Activated T-cell treated with anti-CD3 and anti-CD28 coated beads, Interleukin-2, amount 50 U/mL, for 72 hours (primary cell): Measurements from ENCODE around the gene DNAJB11. TPM values are rescaled to one million over a fixed set of nuclear protein-coding genes. Genes with fewer than 3 reads are reported as not detected.
A peak's percentile ranks its signal among the peaks of the same experiment; 100 is the strongest.

Experiments
- ATAC-seq, 2 donors: fragments of 150-1000 bp; cut with Tn5 transposase; replicated peaks in 1 of 2; 2 replicates each; pipeline ENCODE4 v1.10.0; 2021; ENCODE audit warnings: moderate library complexity in 2 of 2, mild to moderate bottlenecking in 1 of 2
- DNase-seq, 2 donors: peaks; one replicate each; pipeline ENCODE4 v3.0.0; 2021 to 2022; ENCODE audit warnings: mixed read lengths in 1 of 2
- H3K27ac Mint-ChIP-seq: one replicate; pipeline ENCODE4 v1.8.0; 2022; ENCODE audit warnings: mild to moderate bottlenecking, moderate library complexity, mixed read lengths
- H3K27me3 Mint-ChIP-seq: one replicate; pipeline ENCODE4 v1.8.0; 2022; ENCODE audit warnings: low read depth, mixed read lengths
- H3K36me3 Mint-ChIP-seq, 2 donors: one replicate each; pipeline ENCODE4 v1.8.0; 2022; ENCODE audit warnings: mixed read lengths in 2 of 2, mild to moderate bottlenecking in 1 of 2; ENCODE audit not compliant: insufficient read depth in 2 of 2
- H3K4me1 Mint-ChIP-seq: one replicate; pipeline ENCODE4 v1.8.0; 2022; ENCODE audit warnings: low read depth, mixed read lengths
- H3K4me3 Mint-ChIP-seq, 2 donors: one replicate each; pipeline ENCODE4 v1.8.0; 2022; ENCODE audit warnings: mild to moderate bottlenecking in 2 of 2, mixed read lengths in 2 of 2, moderate library complexity in 2 of 2
- H3K9me3 Mint-ChIP-seq, 2 donors: one replicate each; pipeline ENCODE4 v1.8.0; 2022; ENCODE audit warnings: mixed read lengths in 2 of 2
- total RNA-seq, 2 donors: library from RNA; stranded (reverse); gene quantifications; one replicate each; pipeline ENCODE4 v1.2.3, GENCODE V29; 2022

Gene DNAJB11
- total RNA-seq, 2 donors from 2014 or later = 29.7 to 34.2 TPM

DNA sequence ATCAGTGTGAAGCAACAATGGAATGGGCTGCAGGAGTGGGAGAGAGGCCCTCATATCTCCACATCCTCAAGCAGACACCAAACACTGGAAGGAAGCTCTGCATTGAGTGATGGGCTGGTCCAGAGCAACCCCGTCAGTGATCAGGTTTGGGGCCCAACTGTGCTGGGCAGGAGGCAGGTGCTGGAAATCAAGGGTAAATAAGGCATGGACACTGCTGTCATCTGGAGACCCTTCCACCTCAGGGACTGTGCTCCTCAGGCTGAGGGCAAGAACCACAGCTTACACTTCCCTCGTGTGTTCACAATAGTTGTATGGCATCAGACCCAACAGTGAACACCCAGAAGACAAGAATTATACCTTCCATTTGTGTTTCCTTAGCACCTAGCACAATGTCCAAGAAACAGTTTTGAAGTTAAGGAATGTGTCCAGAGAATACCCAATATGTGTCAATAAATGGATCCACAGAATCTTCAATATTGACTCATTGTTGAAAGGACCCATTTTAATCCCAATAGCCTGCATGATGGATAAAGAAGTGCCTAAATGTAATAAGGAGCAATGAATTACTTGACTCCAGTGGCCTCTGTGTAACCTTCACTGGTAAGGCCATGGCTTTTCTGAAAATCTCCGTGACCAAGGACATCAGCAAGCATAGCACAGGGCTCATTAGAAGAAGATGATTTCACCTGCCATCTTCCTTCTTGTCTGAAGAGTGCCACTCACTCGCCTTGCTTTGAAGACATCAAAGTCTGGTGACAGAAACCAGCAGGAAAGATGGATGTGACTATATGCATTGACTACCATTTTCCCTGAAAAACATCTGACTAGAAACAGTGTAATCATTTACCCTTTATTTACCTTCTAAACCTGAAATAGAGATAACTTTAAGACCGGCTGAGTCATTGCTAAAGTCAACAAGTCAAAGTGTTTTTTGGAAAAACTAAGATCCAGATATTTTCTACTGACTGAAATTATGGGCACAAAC, 35.3 kb downstream of the DNAJB11 start:
- no peak for ATAC-seq
- no peak for DNase-seq
- H3K9me3 Mint-ChIP-seq = no peaks in the 10 kb centered on the region
- no peak overlapping the region for H3K27ac Mint-ChIP-seq
- no peaks in the 10 kb centered on the region for H3K4me1 Mint-ChIP-seq
- no peak overlapping the region for H3K4me3 Mint-ChIP-seq
- H3K27me3 Mint-ChIP-seq = peaks cover 15% of the 10 kb centered on the region
- no peaks in the 10 kb centered on the region for H3K36me3 Mint-ChIP-seq

- Mint-ChIP-seq H3K4me3 (no peak overlapping the region), H3K27me3 (peaks cover 25% of the 10 kb centered on the region), H3K9me3 (no peaks in the 10 kb centered on the region), H3K36me3 (no peaks in the 10 kb centered on the region), H3K4me1 (no peaks in the 10 kb centered on the region), H3K27ac (no peak overlapping the region)
- no peak for DNase-seq
- no peak for ATAC-seq
Observed at GRCh38 chr3:186608624-186609215, 38.2 kb downstream of the DNAJB11 start.

- Mint-ChIP-seq H3K27ac (no peak overlapping the region), H3K9me3 (no peaks in the 10 kb centered on the region), H3K4me3 (no peak overlapping the region), H3K27me3 (peaks cover 23% of the 10 kb centered on the region), H3K4me1 (peaks cover 3% of the 10 kb centered on the region), H3K36me3 (no peaks in the 10 kb centered on the region)
- ATAC-seq (peak; percentile 47 to 50), DNase-seq (peak in 1 of 2 donors; percentile 24)
Observed at GRCh38 chr3:186609247-186609868, 38.8 kb downstream of the DNAJB11 start.

DNA sequence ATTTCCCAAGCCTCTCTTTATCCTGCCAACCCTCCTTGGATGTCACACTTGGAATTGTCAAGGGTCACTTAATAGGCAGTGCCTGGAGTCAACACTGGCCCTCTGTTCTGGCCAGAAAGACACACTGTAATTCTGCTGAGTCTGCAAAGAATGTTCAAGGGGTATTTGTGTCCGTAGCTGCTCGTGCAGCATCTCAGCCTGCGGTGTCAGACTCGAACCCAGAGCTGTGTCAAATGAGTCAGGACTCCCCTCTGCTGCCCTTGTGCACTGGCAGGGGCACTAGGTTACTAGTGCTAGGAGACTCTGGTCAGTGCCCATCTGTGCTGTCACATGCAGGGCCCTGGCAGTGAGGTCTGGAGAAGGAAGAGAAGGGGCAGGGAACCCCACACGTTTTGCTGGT, 41.5 kb downstream of the DNAJB11 start:
- no peak overlapping the region for H3K4me3 Mint-ChIP-seq
- peaks cover 22% of the 10 kb centered on the region for H3K27me3 Mint-ChIP-seq
- H3K4me1 Mint-ChIP-seq = peaks cover 21% of the 10 kb centered on the region
- ATAC-seq = no peak
- no peaks in the 10 kb centered on the region for H3K9me3 Mint-ChIP-seq
- no peaks in the 10 kb centered on the region for H3K36me3 Mint-ChIP-seq
- H3K27ac Mint-ChIP-seq = no peak overlapping the region
- DNase-seq = no peak

DNA sequence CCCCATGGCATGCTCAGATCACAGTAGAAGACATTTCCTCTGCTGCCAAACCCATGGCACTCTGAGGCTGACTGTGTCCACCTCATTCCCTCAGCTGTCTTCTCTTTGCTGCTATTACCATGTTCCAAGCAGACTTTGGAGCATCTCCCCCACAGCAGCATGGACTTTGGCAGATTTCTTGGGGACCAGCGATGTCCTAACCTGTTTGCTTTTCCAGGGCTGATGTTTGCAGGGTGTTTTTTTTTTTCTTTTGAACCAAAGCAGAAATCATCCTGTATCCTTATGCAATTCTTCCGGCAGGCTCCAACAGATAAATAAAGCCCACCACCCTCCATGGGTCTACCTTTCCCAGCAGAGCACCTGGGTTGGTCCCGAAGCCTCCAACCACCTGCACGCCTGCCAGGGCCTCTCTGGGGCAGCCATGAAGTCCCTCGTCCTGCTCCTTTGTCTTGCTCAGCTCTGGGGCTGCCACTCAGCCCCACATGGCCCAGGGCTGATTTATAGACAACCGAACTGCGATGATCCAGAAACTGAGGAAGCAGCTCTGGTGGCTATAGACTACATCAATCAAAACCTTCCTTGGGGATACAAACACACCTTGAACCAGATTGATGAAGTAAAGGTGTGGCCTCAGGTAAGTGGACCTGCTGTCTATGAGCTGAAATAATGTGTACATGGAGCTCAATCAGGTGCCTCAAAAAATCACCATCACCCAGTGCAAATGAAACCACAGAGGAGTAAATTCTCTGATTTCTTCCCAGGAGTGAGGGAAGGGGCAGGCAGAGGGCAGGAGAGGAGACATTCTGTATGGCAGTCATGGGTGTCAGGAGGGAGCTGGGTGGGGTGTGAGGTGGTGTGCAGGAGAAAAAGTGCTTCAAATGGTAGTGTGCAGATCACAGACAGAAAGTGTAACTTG, 42.5 kb downstream of the DNAJB11 start, which contains the start of gene AHSG:
Gene AHSG, plus strand, starts transcription at position 340 of the 916 bp plus-strand sequence. Its CDS starts 82 bp downstream, at position 422.
- Mint-ChIP-seq H3K27me3 (peaks cover 31% of the 10 kb centered on the region), H3K27ac (no peak within 1 kb of the TSS), H3K4me3 (no peak within 1 kb of the TSS), H3K9me3 (no peaks in the 10 kb centered on the region), H3K36me3 (no peaks in the 10 kb centered on the region), H3K4me1 (peaks cover 28% of the 10 kb centered on the region)
- ATAC-seq (no peak), DNase-seq (no peak)

DNA sequence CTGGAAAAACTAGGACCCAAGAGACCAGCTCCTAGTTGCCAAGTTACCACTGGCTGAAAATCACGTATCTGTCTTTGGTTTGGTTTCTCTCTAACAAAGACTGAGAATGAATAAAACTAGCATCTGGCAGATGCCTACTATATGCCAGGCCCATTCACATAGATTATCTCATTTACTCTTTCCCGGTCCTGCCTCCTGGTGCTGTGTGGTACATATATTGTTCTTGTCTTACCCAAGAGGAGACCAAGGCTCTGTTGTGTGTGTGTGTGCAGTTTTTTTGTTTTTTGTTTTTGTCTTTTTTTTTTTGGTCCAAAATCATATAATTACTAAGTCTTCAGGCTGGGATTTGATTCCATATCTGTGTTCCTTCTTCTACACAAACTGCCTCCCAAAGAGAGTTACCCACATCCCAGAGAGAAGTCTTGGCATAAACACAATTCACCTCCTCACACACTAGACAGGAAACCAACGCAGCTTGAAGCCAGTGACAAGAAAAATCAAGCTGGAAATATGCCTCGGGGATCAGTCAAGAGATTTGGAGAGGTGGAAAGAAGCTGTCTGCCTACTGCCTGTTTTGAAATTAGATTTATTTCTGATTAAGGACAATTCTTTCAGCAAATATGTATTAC, 43.2 kb downstream of the DNAJB11 start:
- H3K36me3 Mint-ChIP-seq = no peaks in the 10 kb centered on the region
- DNase-seq (no peak), ATAC-seq (no peak)
- no peak overlapping the region for H3K27ac Mint-ChIP-seq
- H3K27me3 Mint-ChIP-seq = peaks cover 39% of the 10 kb centered on the region
- H3K9me3 Mint-ChIP-seq = no peaks in the 10 kb centered on the region
- peaks cover 28% of the 10 kb centered on the region for H3K4me1 Mint-ChIP-seq
- H3K4me3 Mint-ChIP-seq = no peak overlapping the region

GRCh38 chr3:186614266-186614596, 43.7 kb downstream of the DNAJB11 start:
- ATAC-seq = no peak
- Mint-ChIP-seq H3K27ac (no peak overlapping the region), H3K36me3 (no peaks in the 10 kb centered on the region)

GRCh38 chr3:186614597-186615483, 44.3 kb downstream of the DNAJB11 start:
- H3K9me3 Mint-ChIP-seq = no peaks in the 10 kb centered on the region
- peak overlapping the region; percentile 7 to 51 for H3K4me3 Mint-ChIP-seq
- no peaks in the 10 kb centered on the region for H3K36me3 Mint-ChIP-seq
- no peak overlapping the region for H3K27ac Mint-ChIP-seq
- H3K4me1 Mint-ChIP-seq = peaks cover 28% of the 10 kb centered on the region
- ATAC-seq = peak; percentile 24 to 33
- DNase-seq = peak; percentile 74 to 80
- H3K27me3 Mint-ChIP-seq = peaks cover 40% of the 10 kb centered on the region

More at GRCh38 chr3:186614266-186614596, 43.7 kb downstream of the DNAJB11 start:
- DNase-seq = no peak
- peaks cover 40% of the 10 kb centered on the region for H3K27me3 Mint-ChIP-seq
- H3K9me3 Mint-ChIP-seq = no peaks in the 10 kb centered on the region
- H3K4me1 Mint-ChIP-seq = peaks cover 28% of the 10 kb centered on the region
- peak overlapping the region; percentile 7 to 51 for H3K4me3 Mint-ChIP-seq

- no peak for DNase-seq
- Mint-ChIP-seq H3K36me3 (no peaks in the 10 kb centered on the region), H3K27ac (no peak overlapping the region), H3K27me3 (peaks cover 40% of the 10 kb centered on the region), H3K4me1 (peaks cover 28% of the 10 kb centered on the region), H3K4me3 (peak overlapping the region; percentile 79 to 81), H3K9me3 (no peaks in the 10 kb centered on the region)
- ATAC-seq = no peak
Observed at GRCh38 chr3:186616299-186616617, 45.7 kb downstream of the DNAJB11 start.

DNA sequence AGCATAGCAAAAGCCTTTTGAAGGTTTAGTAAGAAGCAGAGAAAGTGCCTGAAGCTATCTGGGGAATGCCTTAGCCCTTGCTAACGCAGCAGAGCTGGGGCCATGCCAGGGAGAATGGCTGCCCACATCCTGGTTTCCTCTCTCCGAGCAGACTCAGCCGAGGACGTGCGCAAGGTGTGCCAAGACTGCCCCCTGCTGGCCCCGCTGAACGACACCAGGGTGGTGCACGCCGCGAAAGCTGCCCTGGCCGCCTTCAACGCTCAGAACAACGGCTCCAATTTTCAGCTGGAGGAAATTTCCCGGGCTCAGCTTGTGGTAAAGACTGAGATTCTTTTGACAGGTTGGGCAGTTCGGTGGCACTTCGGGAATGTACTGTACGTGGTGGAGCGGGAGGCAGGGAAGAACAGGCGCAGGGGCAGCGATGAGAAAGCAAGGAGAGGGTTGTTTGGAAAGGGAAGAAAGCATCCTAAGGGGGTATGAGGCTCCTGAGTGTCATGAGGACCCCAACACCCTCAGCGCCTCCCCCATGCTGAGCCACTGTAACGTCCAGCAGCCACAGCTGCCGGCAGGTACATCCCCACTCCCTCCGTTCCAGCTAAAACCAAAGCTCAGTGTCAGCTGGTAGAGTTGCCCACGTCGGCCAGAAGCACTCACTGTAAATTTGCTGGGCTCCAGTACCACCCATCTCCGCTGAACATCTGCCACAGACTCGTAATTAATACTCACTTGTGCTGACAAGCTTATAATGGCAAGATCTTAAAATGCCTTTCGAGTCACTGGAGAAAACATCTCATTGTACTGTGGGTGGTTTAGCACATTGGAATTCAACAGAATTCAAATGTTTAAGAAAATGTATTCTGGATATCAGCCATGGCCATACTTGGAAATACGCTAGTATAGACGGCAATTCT, 46.8 kb downstream of the DNAJB11 start:
- no peak overlapping the region for H3K27ac Mint-ChIP-seq
- peaks cover 28% of the 10 kb centered on the region for H3K4me1 Mint-ChIP-seq
- H3K27me3 Mint-ChIP-seq = peaks cover 44% of the 10 kb centered on the region
- H3K4me3 Mint-ChIP-seq = peak overlapping the region; percentile 79 to 81
- H3K9me3 Mint-ChIP-seq = no peaks in the 10 kb centered on the region
- ATAC-seq (peak; percentile 98 to 99), DNase-seq (peak; percentile 91 to 92)
- H3K36me3 Mint-ChIP-seq = no peaks in the 10 kb centered on the region
